BLaER1 treated with 17β-estradiol and CSF1 and Interleukin-3, amounts not matched to agents 10 nM and 100 nM (cell line): ENCODE measurements around the gene BCKDK.
A peak's percentile ranks its signal among the peaks of the same experiment; 100 is the strongest.

Source experiments
- H3K27ac ChIP-seq, 11 experiments: shearing (Covaris generic); formaldehyde crosslinking; 2 replicates each; pipeline ENCODE4 v1.8.1; 2022
- H3K27me3 ChIP-seq, 11 experiments: shearing (Covaris generic); formaldehyde crosslinking; 2 replicates each; pipeline ENCODE4 v1.8.1; 2022
- H3K36me3 ChIP-seq, 11 experiments: shearing (Covaris generic); formaldehyde crosslinking; 2 replicates each; pipeline ENCODE4 v1.8.1; 2022
- H3K4me1 ChIP-seq, 10 experiments: shearing (Covaris generic); formaldehyde crosslinking; 2 replicates each; pipeline ENCODE4 v1.8.1; 2022
- H3K4me2 ChIP-seq, 11 experiments: shearing (Covaris generic); formaldehyde crosslinking; 2 replicates each; pipeline ENCODE4 v1.8.1; 2022
- H3K4me3 ChIP-seq, 10 experiments: shearing (Covaris generic); formaldehyde crosslinking; 2 replicates each; pipeline ENCODE4 v1.8.1; 2022
- H3K9ac ChIP-seq, 11 experiments: shearing (Covaris generic); formaldehyde crosslinking; 2 replicates each; pipeline ENCODE4 v1.8.1; 2022
- H3K9me3 ChIP-seq, 11 experiments: shearing (Covaris generic); formaldehyde crosslinking; replicated peaks in 1 of 11; 2 replicates each; pipeline ENCODE4 v1.8.1; 2022
- H4K20me1 ChIP-seq, 11 experiments: shearing (Covaris generic); formaldehyde crosslinking; 2 replicates each; pipeline ENCODE4 v1.8.1; 2022
- Cebpa-rat ChIP-seq, 11 experiments: shearing (Covaris generic); IDR thresholded peaks; 2 replicates each; pipeline ENCODE4 v1.8.1; 2022

BCKDK gene

DNA sequence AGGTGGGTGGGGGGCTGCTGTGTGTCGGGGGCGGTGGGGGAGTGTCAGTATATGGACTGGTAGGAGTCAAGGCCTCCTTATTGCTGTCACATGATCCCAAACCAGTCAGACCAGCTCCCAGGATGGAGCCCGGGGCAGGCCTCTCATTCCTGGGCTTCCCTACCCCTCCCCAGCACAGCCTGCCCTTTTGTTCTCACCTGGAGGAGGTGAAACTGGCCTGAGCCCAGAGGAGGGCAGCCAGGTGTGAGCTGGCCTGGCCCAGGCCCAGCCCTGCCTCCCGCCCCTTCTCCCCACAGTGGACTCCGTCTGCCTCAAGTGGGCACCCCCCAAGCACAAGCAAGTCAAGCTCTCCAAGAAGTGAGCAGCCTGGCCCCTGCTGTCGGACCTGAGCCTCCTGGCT, 22.7 kb downstream of the BCKDK start:
- H4K20me1 ChIP-seq, result no peaks in the 10 kb centered on the region; a peak in 1 of 22 replicates
- peak overlapping the region in 1 of 11 experiments; percentile 94; a peak in 1 of 22 replicates for H3K4me2 ChIP-seq
- TF ChIP-seq Cebpa-rat (IDR thresholded peaks at IDR 0.05), result no peak
- no peaks in the 10 kb centered on the region for H3K9me3 ChIP-seq
- peaks cover 56 to 84% (median 69%) of the 10 kb centered on the region in 10 experiments for H3K4me1 ChIP-seq
- H3K9ac ChIP-seq, result no peak overlapping the region; a peak in 1 of 22 replicates
- H3K27ac ChIP-seq, result peak overlapping the region in 1 of 11 experiments; percentile 51; a peak in 2 of 22 replicates
- H3K4me3 ChIP-seq, result no peak overlapping the region
- no peaks in the 10 kb centered on the region for H3K27me3 ChIP-seq
- peaks cover 32 to 63% (median 50%) of the 10 kb centered on the region in 11 experiments for H3K36me3 ChIP-seq

- peaks cover 32 to 58% (median 47%) of the 10 kb centered on the region in 11 experiments for H3K36me3 ChIP-seq
- peak overlapping the region in 2 of 11 experiments; percentile 28 to 60; a peak in 1 of 22 replicates for H3K27ac ChIP-seq
- H3K4me1 ChIP-seq, result peaks cover 56 to 78% (median 64%) of the 10 kb centered on the region in 10 experiments
- H3K9ac ChIP-seq, result peak overlapping the region in 2 of 11 experiments; percentile 6 to 23; a peak in 2 of 22 replicates
- no peaks in the 10 kb centered on the region; a peak in 1 of 22 replicates for H4K20me1 ChIP-seq
- no peak overlapping the region for H3K4me3 ChIP-seq
- H3K27me3 ChIP-seq, result no peaks in the 10 kb centered on the region
- H3K9me3 ChIP-seq, result no peaks in the 10 kb centered on the region
- no peak for TF ChIP-seq Cebpa-rat (IDR thresholded peaks at IDR 0.05)
- no peak overlapping the region for H3K4me2 ChIP-seq
These were observed 23.2 kb downstream of the BCKDK start for GRCh38 chr16:31131416-31131815.

GRCh38 chr16:31131841-31132271, 23.7 kb downstream of the BCKDK start:
- Histone ChIP-seq H3K9me3 (no peaks in the 10 kb centered on the region), H3K4me3 (no peak overlapping the region), H3K27ac (peak overlapping the region in 3 of 11 experiments; percentile 18 to 60 (median 28); a peak in 1 of 22 replicates), H3K9ac (peak overlapping the region in 2 of 11 experiments; percentile 6 to 23; a peak in 1 of 22 replicates), H3K4me2 (no peak overlapping the region), H3K4me1 (peaks cover 56 to 74% (median 66%) of the 10 kb centered on the region in 10 experiments), H3K36me3 (peaks cover 32 to 56% (median 45%) of the 10 kb centered on the region in 11 experiments), H3K27me3 (no peaks in the 10 kb centered on the region), H4K20me1 (no peaks in the 10 kb centered on the region; a peak in 1 of 22 replicates)
- no peak for TF ChIP-seq Cebpa-rat (IDR thresholded peaks at IDR 0.05)

DNA sequence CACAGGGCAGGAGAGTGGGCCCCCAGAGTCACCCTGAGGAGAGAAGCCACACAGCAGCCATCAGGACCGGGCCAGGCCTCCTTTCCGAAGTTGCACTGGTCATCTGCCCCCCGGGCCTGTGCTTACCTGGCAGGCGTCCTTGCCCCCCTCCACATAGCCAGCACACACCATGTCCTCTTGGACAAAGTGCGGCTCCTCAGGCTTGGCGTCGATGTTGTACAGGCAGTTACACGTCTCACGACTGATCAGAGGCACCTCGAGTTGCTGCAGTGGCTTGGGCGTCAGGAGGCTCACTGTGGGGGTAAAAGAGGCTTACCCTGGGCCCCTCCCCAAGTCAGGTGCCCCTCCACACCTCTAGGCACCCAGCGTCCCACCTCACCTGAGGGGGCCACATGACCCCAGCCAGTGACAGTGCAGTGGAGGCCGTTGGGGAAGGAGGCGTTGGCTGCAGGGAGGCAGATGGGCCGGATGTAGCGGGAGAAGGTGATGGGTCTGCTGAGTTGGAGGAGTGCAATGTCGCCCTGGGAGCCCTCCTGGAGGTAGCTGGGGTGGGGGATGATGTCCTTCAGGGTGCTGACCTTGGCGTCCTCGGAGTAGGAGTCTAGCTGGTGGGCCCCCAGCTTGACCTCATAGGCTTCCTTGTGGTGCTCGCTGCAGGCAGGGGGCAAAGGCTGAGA, 24.3 kb downstream of the BCKDK start:
- no peaks in the 10 kb centered on the region for H3K9me3 ChIP-seq
- no peak overlapping the region for H3K4me3 ChIP-seq
- H3K4me1 ChIP-seq, result peaks cover 50 to 68% (median 61%) of the 10 kb centered on the region in 10 experiments
- peak overlapping the region in 4 of 11 experiments; percentile 5 to 60 (median 23); a peak in 1 of 22 replicates for H3K27ac ChIP-seq
- H3K4me2 ChIP-seq, result peak overlapping the region in 1 of 11 experiments; percentile 75; a peak in 2 of 22 replicates
- H4K20me1 ChIP-seq, result no peaks in the 10 kb centered on the region; a peak in 1 of 22 replicates
- no peak for TF ChIP-seq Cebpa-rat (IDR thresholded peaks at IDR 0.05)
- no peaks in the 10 kb centered on the region for H3K27me3 ChIP-seq
- peak overlapping the region in 1 of 11 experiments; percentile 23; a peak in 1 of 22 replicates for H3K9ac ChIP-seq
- peaks cover 26 to 50% (median 39%) of the 10 kb centered on the region in 11 experiments for H3K36me3 ChIP-seq

- H3K9me3 ChIP-seq, result no peaks in the 10 kb centered on the region
- H3K27ac ChIP-seq, result peak overlapping the region in 5 of 11 experiments; percentile 28 to 60 (median 45); a peak in 5 of 22 replicates
- 0 out of 22 replicates have a peak overlapping the region, but pooled peaks of 1 of the 11 experiments have one; percentile 25 for H3K9ac ChIP-seq
- no peaks in the 10 kb centered on the region for H3K27me3 ChIP-seq
- H4K20me1 ChIP-seq, result no peaks in the 10 kb centered on the region; a peak in 1 of 22 replicates
- no peak for TF ChIP-seq Cebpa-rat (IDR thresholded peaks at IDR 0.05)
- peaks cover 20 to 44% (median 33%) of the 10 kb centered on the region in 11 experiments for H3K36me3 ChIP-seq
- H3K4me1 ChIP-seq, result peaks cover 44 to 62% (median 55%) of the 10 kb centered on the region in 10 experiments
- peak overlapping the region in 9 of 11 experiments; percentile 32 to 75 (median 58); a peak in 14 of 22 replicates for H3K4me2 ChIP-seq
- H3K4me3 ChIP-seq, result no peak overlapping the region
These were observed 24.9 kb downstream of the BCKDK start for GRCh38 chr16:31133046-31133501.

DNA sequence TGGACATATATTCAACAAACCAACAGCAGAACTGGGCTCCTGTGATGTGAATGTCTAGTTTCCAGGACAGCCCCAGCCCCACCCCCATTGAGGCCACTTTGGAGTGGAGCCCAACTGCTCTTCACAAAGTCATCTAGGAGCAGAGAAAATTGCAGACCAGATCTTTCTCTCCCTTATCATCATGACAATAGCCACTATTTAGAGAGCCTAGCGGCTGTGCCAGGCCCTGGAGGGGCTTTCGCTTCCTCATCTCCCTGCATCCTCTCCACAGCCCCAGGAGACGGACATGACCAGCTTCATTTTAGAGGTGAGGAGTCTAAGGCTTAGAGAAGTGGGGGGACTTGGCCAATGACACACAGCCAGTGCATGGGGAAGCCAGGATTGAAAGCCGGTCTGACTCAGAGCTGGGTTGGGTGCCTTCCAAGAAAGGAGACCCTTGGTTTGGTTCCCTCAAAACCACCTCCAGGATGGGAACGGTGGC, 25.9 kb downstream of the BCKDK start:
- H3K27me3 ChIP-seq, result no peaks in the 10 kb centered on the region
- H3K4me1 ChIP-seq, result peaks cover 33 to 59% (median 48%) of the 10 kb centered on the region in 10 experiments
- no peaks in the 10 kb centered on the region; a peak in 1 of 22 replicates for H4K20me1 ChIP-seq
- H3K9ac ChIP-seq, result peak overlapping the region in 8 of 11 experiments; percentile 2 to 40 (median 22); a peak in 8 of 22 replicates
- H3K4me2 ChIP-seq, result peak overlapping the region; percentile 32 to 75 (median 58)
- no peak overlapping the region for H3K4me3 ChIP-seq
- peaks cover 20 to 42% (median 33%) of the 10 kb centered on the region in 11 experiments for H3K36me3 ChIP-seq
- no peak for TF ChIP-seq Cebpa-rat (IDR thresholded peaks at IDR 0.05)
- peak overlapping the region in 10 of 11 experiments; percentile 6 to 60 (median 41); a peak in 15 of 22 replicates for H3K27ac ChIP-seq
- no peaks in the 10 kb centered on the region for H3K9me3 ChIP-seq

DNA sequence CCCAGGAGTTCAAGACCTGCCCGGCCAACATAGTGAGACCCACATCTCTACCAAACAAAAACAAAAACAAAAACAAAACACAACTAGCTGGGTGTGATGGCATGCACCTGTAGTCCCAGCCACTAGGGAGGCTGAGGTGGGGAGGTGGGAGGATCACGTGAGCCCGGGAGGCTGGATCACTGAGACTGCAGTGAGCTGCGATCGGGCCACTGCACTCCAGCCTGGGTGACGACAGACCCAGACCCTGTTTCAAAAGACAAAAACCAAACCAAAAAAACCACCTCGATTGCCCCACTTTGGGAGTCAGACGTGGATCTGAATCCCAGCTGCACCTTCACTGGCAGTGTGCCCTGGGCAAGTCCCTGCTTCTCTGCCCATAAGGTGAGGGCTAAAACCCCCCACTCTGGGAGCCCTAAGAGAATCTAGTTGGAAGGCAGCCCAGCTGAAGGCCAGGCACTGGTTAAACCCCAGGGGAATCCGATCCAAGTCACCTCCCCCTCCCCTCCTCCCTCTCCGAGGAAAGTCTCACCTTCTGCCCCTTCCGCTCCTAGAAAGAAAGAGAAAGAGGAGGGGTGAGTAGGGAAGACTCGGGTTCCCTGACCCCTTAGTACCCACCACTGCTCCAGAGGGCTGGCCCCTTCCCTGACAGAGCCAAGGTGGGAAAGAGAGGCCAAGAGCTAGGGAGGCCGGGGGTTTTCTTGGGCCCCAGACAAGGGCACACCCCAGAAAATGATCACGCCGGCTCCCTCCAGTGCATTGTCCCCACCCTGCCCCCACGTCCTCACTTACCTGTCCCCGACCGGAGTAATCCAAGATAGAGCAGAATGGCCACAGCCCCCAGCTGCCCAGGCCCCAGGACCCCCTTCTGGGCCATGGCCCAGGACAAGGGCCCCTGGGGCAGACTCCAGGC, 26.7 kb downstream of the BCKDK start:
- Histone ChIP-seq H3K4me2 (peak overlapping the region; percentile 32 to 75 (median 58); a peak in 21 of 22 replicates), H3K9ac (peak overlapping the region in 6 of 11 experiments; percentile 9 to 47 (median 28); a peak in 6 of 22 replicates), H3K36me3 (peaks cover 20 to 36% (median 28%) of the 10 kb centered on the region in 11 experiments), H3K27ac (peak overlapping the region in 9 of 11 experiments; percentile 12 to 60 (median 40); a peak in 12 of 22 replicates), H3K9me3 (no peaks in the 10 kb centered on the region), H4K20me1 (no peaks in the 10 kb centered on the region; a peak in 1 of 22 replicates), H3K4me3 (no peak overlapping the region), H3K27me3 (no peaks in the 10 kb centered on the region), H3K4me1 (peaks cover 27 to 54% (median 43%) of the 10 kb centered on the region in 10 experiments)
- peak in 2 of 11 experiments; percentile 9 to 31; a peak in 2 of 22 replicates for TF ChIP-seq Cebpa-rat (IDR thresholded peaks at IDR 0.05)
